ENCODE measurements around the gene CYP17A1. TPM values are rescaled to one million over a fixed set of nuclear protein-coding genes. Genes with fewer than 3 reads are reported as not detected.
A peak's percentile ranks its signal among the peaks of the same experiment; 100 is the strongest.

The CYP17A1 gene
- polyA plus RNA-seq: 0.60 TPM
- long read RNA-seq, donor 1: 0 reads
- long read RNA-seq, donor 2: 0 reads
- long read RNA-seq, donor 3: 0 reads
- long read RNA-seq, donor 4: 0 reads
- long read RNA-seq, donor 5: 0 reads
- long read RNA-seq, donor 6: 0 reads
- long read RNA-seq, donor 7: 0 reads
- long read RNA-seq, donor 8, transcript CYP17A1-201 (8 exons, 1,870 nt): major isoform, 27 of 29 reads
- long read RNA-seq, donor 8, partial matches to known transcripts: 0 of 29 reads
- long read RNA-seq, donor 8, other reads (novel, unspliced or antisense): 0 of 29 reads
- long read RNA-seq, donor 9: 0 reads
- long read RNA-seq, donor 10: 0 reads
- long read RNA-seq, donor 11: 0 reads

- no CpG with 5 or more reads among the region's 5 CpGs for WGBS (ENCODE audit: insufficient coverage, low lambda C conversion rate)
- Histone ChIP-seq H3K4me1 (ENCODE audit: control insufficient read depth, insufficient read depth, low read length) (peaks cover 2% of the 10 kb centered on the region), H3K27me3 (ENCODE audit: control insufficient read depth, insufficient read depth, low read length) (peaks cover 5% of the 10 kb centered on the region), H3K36me3 (ENCODE audit: control insufficient read depth, insufficient read depth, low read length) (no peaks in the 10 kb centered on the region), H3K9me3 (ENCODE audit: control insufficient read depth, low read depth, low read length) (peaks cover 12% of the 10 kb centered on the region), H3K27ac (ENCODE audit: low read length) (no peak within 1 kb of the TSS), H3K4me3 (ENCODE audit: low read length) (no peak within 1 kb of the TSS)
- no peak for DNase-seq
Measured at GRCh38 chr10:102837230-102837721, at the start of gene CYP17A1. TSS of gene CYP17A1 (minus strand) at chr10:102837413. CDS start at chr10:102837361, 52 bp downstream.

GRCh38 chr10:102880256-102880655 is 43.0 kb upstream of the CYP17A1 start:
- no CpG with 5 or more reads among the region's 2 CpGs for WGBS (ENCODE audit: insufficient coverage, low lambda C conversion rate)
- Histone ChIP-seq H3K36me3 (ENCODE audit: control insufficient read depth, insufficient read depth, low read length) (peaks cover 6% of the 10 kb centered on the region), H3K27me3 (ENCODE audit: control insufficient read depth, insufficient read depth, low read length) (no peaks in the 10 kb centered on the region), H3K9me3 (ENCODE audit: control insufficient read depth, low read depth, low read length) (no peaks in the 10 kb centered on the region), H3K27ac (ENCODE audit: low read length) (no peak overlapping the region), H3K4me1 (ENCODE audit: control insufficient read depth, insufficient read depth, low read length) (no peaks in the 10 kb centered on the region), H3K4me3 (ENCODE audit: low read length) (no peak overlapping the region)
- no peak for DNase-seq

GRCh38 chr10:102878629-102879028 is 41.4 kb upstream of the CYP17A1 start:
- Histone ChIP-seq H3K27ac (ENCODE audit: low read length) (no peak overlapping the region), H3K4me3 (ENCODE audit: low read length) (no peak overlapping the region), H3K36me3 (ENCODE audit: control insufficient read depth, insufficient read depth, low read length) (peaks cover 6% of the 10 kb centered on the region), H3K9me3 (ENCODE audit: control insufficient read depth, low read depth, low read length) (no peaks in the 10 kb centered on the region), H3K4me1 (ENCODE audit: control insufficient read depth, insufficient read depth, low read length) (no peaks in the 10 kb centered on the region), H3K27me3 (ENCODE audit: control insufficient read depth, insufficient read depth, low read length) (no peaks in the 10 kb centered on the region)
- DNase-seq: no peak
- WGBS (ENCODE audit: insufficient coverage, low lambda C conversion rate): 90% methylated on average over 2 of the region's 4 CpGs

- Histone ChIP-seq H3K36me3 (ENCODE audit: control insufficient read depth, insufficient read depth, low read length) (peaks cover 6% of the 10 kb centered on the region), H3K4me3 (ENCODE audit: low read length) (no peak overlapping the region), H3K27ac (ENCODE audit: low read length) (no peak overlapping the region), H3K9me3 (ENCODE audit: control insufficient read depth, low read depth, low read length) (no peaks in the 10 kb centered on the region), H3K4me1 (ENCODE audit: control insufficient read depth, insufficient read depth, low read length) (no peaks in the 10 kb centered on the region), H3K27me3 (ENCODE audit: control insufficient read depth, insufficient read depth, low read length) (no peaks in the 10 kb centered on the region)
- WGBS (ENCODE audit: insufficient coverage, low lambda C conversion rate): no CpG with 5 or more reads among the region's 2 CpGs
- no peak for DNase-seq
Measured at GRCh38 chr10:102876747-102877153, 39.5 kb upstream of the CYP17A1 start.

- Histone ChIP-seq H3K27me3 (ENCODE audit: control insufficient read depth, insufficient read depth, low read length) (no peaks in the 10 kb centered on the region), H3K4me1 (ENCODE audit: control insufficient read depth, insufficient read depth, low read length) (peaks cover 6% of the 10 kb centered on the region), H3K4me3 (ENCODE audit: low read length) (no peak overlapping the region), H3K36me3 (ENCODE audit: control insufficient read depth, insufficient read depth, low read length) (peaks cover 3% of the 10 kb centered on the region), H3K27ac (ENCODE audit: low read length) (no peak overlapping the region), H3K9me3 (ENCODE audit: control insufficient read depth, low read depth, low read length) (no peaks in the 10 kb centered on the region)
- DNase-seq: peak in 1 of 2 donors; percentile 9
- WGBS (ENCODE audit: insufficient coverage, low lambda C conversion rate): no CpG with 5 or more reads among the region's 4 CpGs
Measured at GRCh38 chr10:102872163-102872562, 35.0 kb upstream of the CYP17A1 start.

- no peak overlapping the region for H3K27ac ChIP-seq (ENCODE audit: low read length)
- no peaks in the 10 kb centered on the region for H3K36me3 ChIP-seq (ENCODE audit: control insufficient read depth, insufficient read depth, low read length)
- H3K4me3 ChIP-seq (ENCODE audit: low read length): peak overlapping the region; percentile 45
- DNase-seq: peak in 1 of 2 donors; percentile 9
- no peaks in the 10 kb centered on the region for H3K27me3 ChIP-seq (ENCODE audit: control insufficient read depth, insufficient read depth, low read length)
- no peaks in the 10 kb centered on the region for H3K9me3 ChIP-seq (ENCODE audit: control insufficient read depth, low read depth, low read length)
- WGBS (ENCODE audit: insufficient coverage, low lambda C conversion rate): no CpG with 5 or more reads among the region's 10 CpGs
- peaks cover 6% of the 10 kb centered on the region for H3K4me1 ChIP-seq (ENCODE audit: control insufficient read depth, insufficient read depth, low read length)
Measured at GRCh38 chr10:102870221-102870620, 33.0 kb upstream of the CYP17A1 start.

GRCh38 chr10:102869258-102870198 is 32.3 kb upstream of the CYP17A1 start, which contains the start of gene AS3MT:
TSS of gene AS3MT (plus strand) at chr10:102869470. CDS start at chr10:102869593, 123 bp downstream.
- peak within 1 kb of the TSS; percentile 29 for H3K27ac ChIP-seq (ENCODE audit: low read length)

GRCh38 chr10:102868911-102869257 is 31.7 kb upstream of the CYP17A1 start:
- Histone ChIP-seq H3K36me3 (ENCODE audit: control insufficient read depth, insufficient read depth, low read length) (no peaks in the 10 kb centered on the region), H3K27ac (ENCODE audit: low read length) (peak overlapping the region; percentile 20), H3K9me3 (ENCODE audit: control insufficient read depth, low read depth, low read length) (no peaks in the 10 kb centered on the region), H3K27me3 (ENCODE audit: control insufficient read depth, insufficient read depth, low read length) (no peaks in the 10 kb centered on the region), H3K4me1 (ENCODE audit: control insufficient read depth, insufficient read depth, low read length) (peaks cover 6% of the 10 kb centered on the region), H3K4me3 (ENCODE audit: low read length) (peak overlapping the region; percentile 45)
- no peak for DNase-seq
- 20% methylated on average over 1 of the region's 5 CpGs for WGBS (ENCODE audit: insufficient coverage, low lambda C conversion rate)

More at GRCh38 chr10:102869258-102870198, 32.3 kb upstream of the CYP17A1 start, which contains the start of gene AS3MT:
- no peaks in the 10 kb centered on the region for H3K27me3 ChIP-seq (ENCODE audit: control insufficient read depth, insufficient read depth, low read length)
- no peaks in the 10 kb centered on the region for H3K9me3 ChIP-seq (ENCODE audit: control insufficient read depth, low read depth, low read length)
- peaks cover 6% of the 10 kb centered on the region for H3K4me1 ChIP-seq (ENCODE audit: control insufficient read depth, insufficient read depth, low read length)
- peak; percentile 38 to 86 for DNase-seq
- peak within 1 kb of the TSS; percentile 45 for H3K4me3 ChIP-seq (ENCODE audit: low read length)
- no CpG with 5 or more reads among the region's 63 CpGs for WGBS (ENCODE audit: insufficient coverage, low lambda C conversion rate)
- no peaks in the 10 kb centered on the region for H3K36me3 ChIP-seq (ENCODE audit: control insufficient read depth, insufficient read depth, low read length)

GRCh38 chr10:102865620-102866019 is 28.4 kb upstream of the CYP17A1 start:
- Histone ChIP-seq H3K4me1 (ENCODE audit: control insufficient read depth, insufficient read depth, low read length) (peaks cover 6% of the 10 kb centered on the region), H3K27ac (ENCODE audit: low read length) (no peak overlapping the region), H3K27me3 (ENCODE audit: control insufficient read depth, insufficient read depth, low read length) (no peaks in the 10 kb centered on the region), H3K9me3 (ENCODE audit: control insufficient read depth, low read depth, low read length) (no peaks in the 10 kb centered on the region), H3K4me3 (ENCODE audit: low read length) (no peak overlapping the region), H3K36me3 (ENCODE audit: control insufficient read depth, insufficient read depth, low read length) (peaks cover 7% of the 10 kb centered on the region)
- no peak for DNase-seq
- 88% methylated on average over 1 of the region's 3 CpGs for WGBS (ENCODE audit: insufficient coverage, low lambda C conversion rate)

- Histone ChIP-seq H3K27me3 (ENCODE audit: control insufficient read depth, insufficient read depth, low read length) (no peaks in the 10 kb centered on the region), H3K36me3 (ENCODE audit: control insufficient read depth, insufficient read depth, low read length) (peaks cover 10% of the 10 kb centered on the region), H3K27ac (ENCODE audit: low read length) (no peak overlapping the region), H3K4me3 (ENCODE audit: low read length) (no peak overlapping the region), H3K4me1 (ENCODE audit: control insufficient read depth, insufficient read depth, low read length) (peaks cover 3% of the 10 kb centered on the region), H3K9me3 (ENCODE audit: control insufficient read depth, low read depth, low read length) (no peaks in the 10 kb centered on the region)
- DNase-seq: no peak
- no CpG with 5 or more reads among the region's 2 CpGs for WGBS (ENCODE audit: insufficient coverage, low lambda C conversion rate)
Measured at GRCh38 chr10:102863660-102864059, 26.4 kb upstream of the CYP17A1 start.

Measured in large intestine (tissue), 12 donors.